SKM-1 treated with dmso at 0.1 percent for 144 hours (cell line): ENCODE results near the gene CCDC85B.

Experiments used
- DNase-seq: peaks from one replicate; lab custom pipeline; 2025; ENCODE audit not compliant: unreplicated experiment; lab: John Stamatoyannopoulos, UW

The CCDC85B gene

DNA sequence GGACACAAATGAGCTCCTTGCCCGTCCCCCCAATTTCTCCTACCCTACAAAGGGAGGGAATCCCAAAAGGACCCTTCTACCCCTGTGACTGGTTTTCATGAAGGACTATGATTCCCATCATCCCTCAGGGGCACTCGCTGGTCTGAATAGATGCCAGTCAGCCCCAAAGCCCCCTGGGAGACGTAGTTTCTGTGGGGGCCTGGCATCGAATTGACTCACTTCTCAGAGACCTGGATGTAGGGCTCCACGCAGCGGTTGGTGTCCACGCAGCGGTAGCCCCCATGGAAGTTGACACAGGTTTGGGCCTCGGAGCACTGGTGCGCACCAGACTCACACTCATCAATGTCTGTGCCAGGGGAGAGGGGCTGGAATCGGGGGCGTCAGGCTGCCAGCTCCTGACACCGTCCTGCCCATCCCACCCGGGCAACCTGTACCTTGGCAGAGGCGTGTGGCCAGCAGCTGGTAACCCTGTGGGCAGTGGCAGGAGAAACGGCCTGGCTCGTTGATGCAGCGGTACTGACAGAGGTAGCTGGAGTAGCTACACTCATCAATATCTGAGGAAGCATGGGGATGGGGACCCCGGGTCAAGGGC is 22.3 kb upstream of the CCDC85B start:
- DNase-seq = no peak

DNA sequence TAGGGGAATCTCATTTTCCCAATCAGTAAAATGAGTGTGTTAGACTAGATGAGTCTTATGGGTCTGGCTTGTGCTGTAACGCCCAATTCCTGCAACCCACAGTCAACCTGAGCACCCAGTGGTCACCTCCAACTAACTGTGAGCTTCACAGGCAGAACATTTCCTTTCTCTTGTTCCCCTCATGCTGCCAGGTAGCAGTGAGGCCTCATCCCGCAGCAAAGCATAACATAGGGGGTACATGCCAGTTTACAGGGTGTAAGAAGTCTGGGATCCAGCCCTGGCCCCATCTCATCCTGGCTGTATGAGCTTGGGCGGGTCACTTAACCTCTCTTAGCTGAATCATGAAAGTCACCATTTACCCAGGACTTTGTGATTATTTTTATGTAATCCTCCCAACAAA is 21.6 kb upstream of the CCDC85B start:
- DNase-seq = no peak

DNA sequence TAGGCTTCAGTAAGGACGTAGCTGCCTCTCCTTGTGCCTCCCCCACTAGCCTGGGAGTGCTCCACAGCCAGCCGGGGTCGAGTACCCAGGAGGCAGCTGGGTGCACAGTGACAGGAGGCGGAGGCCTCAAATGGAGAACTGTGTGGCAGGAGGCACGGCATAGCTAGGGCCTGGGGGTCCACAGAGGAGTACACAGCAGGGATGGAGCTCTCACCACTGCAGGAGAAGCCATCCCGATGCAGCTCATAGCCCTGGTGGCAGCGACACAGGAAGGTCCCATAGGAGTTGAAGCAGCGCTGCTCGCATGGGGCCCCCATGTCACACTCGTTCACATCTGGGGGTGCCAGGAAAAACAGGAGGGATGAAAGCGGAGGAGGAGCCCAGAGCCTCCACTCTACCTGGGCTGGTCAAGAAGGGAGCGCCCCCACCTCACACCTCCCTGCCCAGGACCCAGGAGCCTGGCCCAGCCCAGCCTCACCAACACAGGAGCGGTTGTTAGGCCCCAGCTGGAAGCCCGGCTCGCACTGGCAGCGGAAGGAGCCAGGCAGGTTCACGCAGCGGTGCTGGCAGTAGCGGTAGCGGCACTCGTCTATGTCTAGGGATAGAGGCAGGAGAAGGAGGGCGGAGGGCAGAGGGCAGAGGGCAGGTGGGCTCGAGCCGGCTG is 20.7 kb upstream of the CCDC85B start:
- no peak for DNase-seq

DNA sequence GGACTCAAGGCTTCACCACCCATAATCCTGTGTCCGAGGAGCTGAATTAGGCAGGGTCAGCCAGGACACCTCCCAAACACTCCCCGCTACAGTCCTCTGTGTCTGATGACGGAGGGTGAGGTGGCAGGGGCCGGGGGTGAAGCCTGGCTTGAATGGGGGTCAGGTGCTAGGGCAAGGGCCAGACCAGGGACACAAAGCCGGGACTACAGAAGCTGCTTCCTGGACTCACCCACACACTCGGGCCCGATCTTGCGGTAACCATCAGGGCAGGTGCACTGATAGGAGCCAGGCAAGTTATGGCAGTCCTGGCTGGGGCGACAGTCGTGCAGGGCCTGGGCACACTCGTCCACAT is 20.2 kb upstream of the CCDC85B start:
- DNase-seq = no peak

DNA sequence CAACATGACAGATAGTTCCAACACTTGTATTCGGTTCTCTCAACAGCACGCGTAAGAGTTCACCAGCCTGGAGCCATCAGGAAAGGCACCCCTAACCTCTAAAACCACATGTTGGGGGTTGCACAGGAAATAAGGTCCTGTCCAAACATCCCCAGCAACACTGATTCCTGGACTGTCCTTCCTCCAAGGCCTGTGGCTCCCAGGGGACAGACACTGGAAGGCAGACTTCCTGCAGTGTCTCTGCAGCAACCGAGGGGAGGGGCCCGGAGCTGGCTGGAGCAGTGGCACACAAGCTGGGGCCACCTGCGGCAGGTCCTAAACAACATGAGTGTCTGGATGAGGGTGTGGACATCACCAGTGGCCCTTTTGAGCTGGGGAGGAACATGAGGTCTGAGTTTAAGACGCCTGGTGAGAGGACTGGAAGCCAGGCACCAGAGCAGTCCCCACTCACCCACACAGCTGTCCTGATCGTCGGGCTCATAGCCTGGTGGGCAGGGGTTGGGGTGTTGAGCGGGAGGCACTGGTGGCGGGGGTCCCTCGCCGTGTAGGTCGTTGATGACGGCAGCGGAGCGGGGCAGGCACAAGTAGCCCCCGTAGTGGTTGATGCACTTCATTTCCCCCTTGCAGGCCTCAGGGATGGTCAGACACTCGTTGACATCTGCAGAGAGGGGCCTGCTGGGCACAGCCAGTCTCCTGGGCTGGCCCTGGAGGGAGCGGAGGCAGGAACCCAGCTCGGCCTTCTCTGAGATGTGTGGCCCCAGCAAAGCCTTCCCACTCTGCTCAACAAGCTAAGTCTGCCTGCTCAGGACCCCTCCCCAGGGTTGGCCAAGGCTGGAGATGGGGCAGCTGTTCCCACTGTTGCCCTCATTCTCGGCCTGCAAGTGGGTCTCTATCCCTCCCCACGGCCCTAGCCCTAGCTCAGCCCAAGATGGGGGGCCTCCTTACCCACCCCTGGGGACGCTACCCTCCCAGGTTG is 19.5 kb upstream of the CCDC85B start:
- no peak for DNase-seq

DNA sequence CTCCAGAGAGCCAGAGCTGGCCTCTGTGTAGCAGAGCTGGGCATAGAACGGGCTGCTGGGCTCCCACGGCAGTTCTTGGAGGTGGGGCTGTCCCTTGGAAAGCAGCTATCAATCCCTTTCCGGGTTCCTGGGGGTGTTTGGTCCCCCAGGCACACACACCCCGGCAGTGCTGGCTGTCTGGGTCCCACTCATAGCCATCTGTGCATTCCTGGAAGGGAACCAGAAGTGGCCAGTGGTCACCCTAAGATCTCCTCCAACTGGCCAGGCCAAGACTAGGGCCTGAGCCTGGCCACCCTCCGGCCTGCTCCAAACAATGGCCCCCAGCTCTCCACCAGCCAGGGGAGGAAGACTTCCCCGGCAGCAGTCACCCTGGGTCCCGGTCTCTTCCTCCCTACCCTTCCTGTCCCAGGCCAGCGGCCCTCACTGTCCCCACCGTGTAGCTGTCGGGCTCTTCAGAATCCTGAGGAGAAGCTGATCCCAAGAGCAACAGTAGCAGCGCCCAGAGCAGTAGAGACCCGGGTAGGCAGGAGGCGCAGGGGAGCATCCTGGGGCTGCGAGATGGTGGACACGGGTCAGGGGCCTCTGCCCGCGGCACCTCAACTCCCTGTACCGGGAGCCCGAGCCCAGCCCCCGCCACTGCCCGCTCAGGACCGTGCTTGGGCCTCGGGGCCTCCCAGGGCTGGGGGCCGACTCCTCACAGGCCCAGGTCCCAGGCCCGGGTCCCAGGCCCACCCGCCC is 18.5 kb upstream of the CCDC85B start:
- no peak for DNase-seq

DNA sequence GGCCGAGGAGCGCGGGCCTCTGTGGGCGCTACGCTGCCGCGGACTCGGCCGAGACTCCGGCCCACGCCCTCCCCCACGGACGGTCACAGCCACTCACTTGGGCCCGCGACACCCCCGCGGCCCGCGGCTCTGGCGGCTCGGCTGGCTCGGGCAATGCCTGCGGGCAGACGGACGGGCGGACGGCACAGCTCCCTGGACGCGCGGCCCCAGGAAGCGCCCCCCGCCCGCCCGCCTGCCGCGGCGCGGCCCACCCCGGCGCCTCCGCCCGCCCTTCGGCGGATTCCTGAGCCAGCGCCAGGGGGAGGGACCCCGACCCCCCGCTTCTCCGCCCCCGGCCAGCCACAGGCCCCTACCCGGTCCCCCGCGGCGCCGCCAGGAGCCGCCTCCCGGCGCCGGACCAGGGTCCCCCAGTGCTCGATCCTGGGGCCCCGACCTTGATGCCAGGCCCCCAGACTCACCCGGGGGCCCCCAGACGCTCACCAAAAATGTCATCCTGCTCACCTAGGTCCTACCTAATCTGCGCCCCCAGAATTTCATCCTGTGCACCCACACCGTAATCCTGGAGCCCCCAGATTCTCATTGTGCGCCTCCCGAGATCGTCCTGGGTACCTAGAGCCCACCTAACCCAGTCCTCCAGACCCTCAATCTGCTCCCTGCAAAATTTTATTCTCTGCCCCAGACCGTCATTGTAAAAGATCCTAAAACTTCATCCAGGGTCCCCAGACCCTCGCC is 17.7 kb upstream of the CCDC85B start, which contains the start of gene EFEMP2:
TSS of gene EFEMP2 (minus strand) at position 215 of the 732 bp plus-strand sequence. CDS start 446 bp downstream, outside the sequence.
- DNase-seq = no peak

DNA sequence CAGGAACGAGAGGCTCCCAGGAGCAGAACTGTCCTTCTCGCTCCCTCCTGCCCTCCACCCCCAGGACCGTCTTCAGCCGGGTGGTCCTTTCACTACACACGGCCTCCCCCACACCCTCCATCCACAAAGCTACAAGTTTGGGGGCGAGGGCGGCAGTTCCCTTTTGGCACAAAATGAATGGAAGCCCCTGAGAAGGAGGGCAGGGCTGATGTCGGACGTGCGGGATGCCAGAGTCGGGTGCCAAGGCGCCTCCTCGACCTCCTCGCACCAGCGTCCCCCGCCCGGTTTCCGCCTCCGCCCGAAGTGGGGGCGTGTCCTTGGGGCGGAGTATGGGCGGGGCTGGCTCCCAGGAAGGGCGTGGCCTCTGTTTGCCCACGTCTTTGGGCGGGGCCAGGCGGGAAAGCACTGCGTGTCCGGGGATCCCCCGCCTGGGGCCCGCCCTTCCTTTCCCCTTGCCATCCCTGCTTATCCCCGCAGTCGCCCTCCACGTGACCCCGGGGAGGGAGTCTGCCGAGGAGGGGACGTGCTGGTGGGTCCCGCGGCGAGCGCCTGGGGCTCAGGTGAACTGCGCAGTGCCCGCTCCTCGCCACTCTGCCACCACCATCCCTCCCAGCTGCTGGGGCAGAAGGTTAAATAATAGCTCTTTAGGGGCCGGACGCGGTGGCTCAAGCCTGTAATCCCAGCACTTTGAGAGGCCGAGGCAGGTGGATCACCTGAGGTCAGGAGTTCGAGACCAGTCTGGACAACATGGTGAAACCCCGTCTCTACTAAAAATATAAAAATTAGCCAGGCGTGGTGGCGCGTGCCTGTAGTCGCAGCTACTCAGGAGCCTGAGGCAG is 16.9 kb upstream of the CCDC85B start:
- peak; percentile 83 for DNase-seq

DNA sequence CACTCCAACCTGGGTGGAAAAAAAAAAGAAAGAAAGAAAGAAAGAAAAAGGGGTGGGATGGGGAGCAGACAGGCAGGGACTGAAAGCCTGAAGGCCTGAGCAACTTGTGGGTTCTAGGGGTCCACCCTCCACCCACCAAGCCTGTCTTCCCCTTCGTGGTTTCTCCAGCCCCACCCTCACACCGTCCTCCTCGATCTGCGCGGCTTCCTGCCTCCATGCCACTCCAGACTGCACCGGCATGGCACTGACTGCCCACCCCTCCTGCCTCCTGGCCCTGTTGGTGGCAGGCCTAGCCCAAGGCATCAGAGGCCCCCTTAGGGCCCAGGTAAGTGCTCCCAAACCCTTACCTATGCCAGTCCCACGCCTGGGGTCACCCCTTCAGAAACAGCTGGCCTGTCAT is 10.9 kb upstream of the CCDC85B start, which contains the start of gene CTSW:
TSS of gene CTSW (plus strand) at position 221 of the 400 bp plus-strand sequence. CDS start at position 239, 18 bp downstream.
- DNase-seq = no peak

DNA sequence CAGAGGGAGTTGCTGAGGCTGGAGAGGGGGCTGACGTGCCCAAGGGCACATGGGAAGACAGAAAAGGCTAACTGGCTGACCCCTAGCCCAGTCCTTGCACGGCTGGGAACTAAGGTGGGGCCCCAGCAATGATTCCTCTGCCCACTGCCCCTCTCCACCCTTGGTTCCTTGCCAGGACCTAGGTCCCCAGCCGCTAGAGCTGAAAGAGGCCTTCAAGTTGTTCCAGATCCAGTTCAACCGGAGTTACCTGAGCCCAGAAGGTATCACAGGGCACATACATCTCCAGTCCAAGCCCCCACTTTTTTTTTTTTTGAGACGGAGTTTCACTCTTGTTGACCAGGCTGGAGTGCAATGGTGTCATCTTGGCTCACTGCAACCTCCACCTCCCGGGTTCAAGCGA is 10.4 kb upstream of the CCDC85B start:
- no peak for DNase-seq

DNA sequence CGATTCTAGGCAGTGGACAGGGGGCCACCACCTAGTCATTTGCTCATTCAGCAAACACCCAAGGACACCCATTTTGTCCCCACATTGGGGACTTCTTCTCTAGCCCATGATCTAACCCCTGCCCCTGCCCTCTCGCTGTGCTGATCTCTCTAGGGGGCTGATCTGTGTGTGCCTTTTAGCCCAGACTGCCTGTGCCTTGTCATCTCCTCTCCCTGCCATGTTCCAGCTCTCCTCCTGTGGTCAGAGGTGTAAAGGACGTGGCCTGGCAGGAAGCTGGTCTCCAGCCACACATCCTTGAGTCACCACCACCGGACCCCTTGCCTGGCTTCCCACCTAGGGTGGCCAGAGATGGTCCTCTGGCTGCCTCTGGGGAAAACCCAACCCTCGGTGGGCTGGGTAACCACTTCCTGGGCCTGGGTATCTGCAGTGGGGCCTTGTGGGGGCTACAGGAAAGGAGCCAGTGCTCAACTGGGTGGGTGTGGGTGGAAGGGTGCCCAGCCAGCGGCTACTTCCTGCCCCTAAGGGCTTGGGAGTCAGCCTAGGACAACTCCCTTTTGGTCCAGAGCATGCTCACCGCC is 9.5 kb upstream of the CCDC85B start:
- DNase-seq = no peak

DNA sequence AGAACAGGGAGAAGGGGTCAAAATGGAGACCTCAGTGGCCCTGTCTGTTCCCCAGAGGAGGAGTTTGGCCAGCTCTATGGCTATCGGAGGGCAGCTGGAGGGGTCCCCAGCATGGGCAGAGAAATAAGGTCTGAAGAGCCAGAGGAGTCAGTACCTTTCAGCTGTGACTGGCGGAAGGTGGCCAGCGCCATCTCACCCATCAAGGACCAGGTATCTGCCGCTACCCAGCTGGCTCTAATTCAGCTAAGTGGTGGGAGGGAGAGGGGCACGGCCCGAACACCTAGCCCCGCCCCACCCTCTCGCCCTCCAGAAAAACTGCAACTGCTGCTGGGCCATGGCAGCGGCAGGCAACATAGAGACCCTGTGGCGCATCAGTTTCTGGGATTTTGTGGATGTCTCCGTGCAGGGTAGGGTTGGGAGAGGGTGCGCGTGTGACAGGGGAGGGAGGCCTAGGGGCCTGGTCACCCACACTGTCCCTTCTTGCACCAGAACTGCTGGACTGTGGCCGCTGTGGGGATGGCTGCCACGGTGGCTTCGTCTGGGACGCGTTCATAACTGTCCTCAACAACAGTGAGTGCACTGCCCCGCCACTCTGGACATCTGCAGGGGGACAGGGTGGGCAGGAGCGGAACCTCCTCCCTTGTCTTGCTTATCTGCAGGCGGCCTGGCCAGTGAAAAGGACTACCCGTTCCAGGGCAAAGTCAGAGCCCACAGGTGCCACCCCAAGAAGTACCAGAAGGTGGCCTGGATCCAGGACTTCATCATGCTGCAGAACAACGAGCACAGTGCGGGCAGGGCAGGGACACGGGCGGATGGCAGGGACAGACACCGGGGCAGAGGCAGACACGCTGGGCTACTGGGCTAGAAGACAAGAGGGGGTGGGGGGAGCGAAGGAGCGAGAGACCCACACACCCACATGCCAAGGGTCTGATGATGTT is 8.1 kb upstream of the CCDC85B start:
- no peak for DNase-seq

DNA sequence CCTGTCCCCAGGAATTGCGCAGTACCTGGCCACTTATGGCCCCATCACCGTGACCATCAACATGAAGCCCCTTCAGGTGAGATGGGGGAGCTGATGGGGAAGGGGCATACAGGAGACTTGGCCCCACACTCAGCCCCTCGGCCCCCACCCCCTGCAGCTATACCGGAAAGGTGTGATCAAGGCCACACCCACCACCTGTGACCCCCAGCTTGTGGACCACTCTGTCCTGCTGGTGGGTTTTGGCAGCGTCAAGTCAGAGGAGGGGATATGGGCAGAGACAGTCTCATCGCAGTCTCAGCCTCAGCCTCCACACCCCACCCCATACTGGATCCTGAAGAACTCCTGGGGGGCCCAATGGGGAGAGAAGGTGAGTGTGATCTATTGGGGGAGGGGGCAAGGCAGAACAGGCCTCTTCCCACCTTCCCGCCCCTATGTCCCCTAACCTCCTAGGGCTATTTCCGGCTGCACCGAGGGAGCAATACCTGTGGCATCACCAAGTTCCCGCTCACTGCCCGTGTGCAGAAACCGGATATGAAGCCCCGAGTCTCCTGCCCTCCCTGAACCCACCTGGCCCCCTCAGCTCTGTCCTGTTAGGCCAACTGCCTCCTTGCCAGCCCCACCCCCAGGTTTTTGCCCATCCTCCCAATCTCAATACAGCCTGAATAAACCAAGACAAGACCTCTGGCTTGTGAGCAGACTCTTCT is 7.3 kb upstream of the CCDC85B start:
- no peak for DNase-seq

DNA sequence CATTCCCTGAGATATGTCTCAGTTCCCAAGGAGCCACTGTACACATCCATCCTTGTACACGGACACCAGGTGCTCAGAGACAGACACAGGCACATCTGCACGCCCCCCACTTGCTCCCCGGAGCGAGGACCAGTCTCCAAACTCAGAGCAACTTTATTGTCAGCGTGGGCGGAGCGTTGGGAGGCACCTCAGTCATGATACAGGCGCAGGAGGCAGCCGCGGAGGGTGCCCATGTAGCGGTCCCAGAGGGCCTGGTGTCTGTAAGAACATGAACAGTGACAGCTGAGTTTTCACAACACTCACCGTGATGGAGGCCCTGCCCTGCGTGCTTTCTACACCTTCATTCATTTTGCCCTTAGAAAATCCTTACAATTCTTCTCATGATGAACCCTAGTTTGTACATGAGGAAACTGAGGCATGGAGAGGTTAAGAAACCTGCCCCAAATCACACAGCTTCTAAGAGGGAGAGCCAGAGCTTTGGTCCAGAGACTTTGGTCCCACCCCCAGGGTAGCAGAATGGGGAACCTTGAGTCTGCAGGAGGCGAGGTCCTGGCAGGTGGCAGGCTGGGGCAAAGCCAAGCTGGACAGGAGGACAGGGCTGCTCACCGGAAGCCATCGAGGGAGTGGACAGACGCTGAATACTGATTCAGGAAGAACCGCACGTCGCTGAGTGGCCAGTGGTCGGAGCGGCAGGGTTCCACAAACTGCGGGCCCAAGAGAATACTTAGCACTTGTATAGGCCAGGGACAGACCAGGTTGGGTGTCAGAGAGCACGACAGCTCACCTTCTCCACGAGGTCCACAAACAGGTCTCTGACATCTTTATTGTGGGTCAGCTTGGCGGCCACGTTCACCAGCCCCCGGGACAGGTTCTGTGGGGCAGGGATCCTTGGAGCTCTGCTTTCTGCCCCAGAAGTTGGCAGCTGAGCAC is 6.4 kb upstream of the CCDC85B start:
- DNase-seq = no peak

DNA sequence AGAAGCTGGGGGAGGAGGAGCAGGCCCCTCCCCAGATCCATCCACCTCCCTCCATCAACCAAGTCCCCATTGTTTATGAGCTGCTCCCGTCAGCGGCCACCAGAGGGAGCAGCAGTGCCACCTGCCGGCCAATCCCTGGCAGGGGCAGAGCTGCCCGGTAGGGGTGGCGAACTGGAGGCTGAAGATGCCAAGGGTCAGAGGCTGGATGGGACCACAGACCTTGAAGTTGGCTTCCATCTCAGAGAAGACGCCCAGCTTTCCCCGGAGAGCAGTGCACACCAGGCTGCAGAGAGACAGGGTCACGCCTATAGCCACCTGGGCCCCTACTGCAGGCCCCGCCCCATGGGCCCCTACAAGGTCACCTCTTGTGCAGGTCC is 5.8 kb upstream of the CCDC85B start:
- DNase-seq = peak; percentile 75

DNA sequence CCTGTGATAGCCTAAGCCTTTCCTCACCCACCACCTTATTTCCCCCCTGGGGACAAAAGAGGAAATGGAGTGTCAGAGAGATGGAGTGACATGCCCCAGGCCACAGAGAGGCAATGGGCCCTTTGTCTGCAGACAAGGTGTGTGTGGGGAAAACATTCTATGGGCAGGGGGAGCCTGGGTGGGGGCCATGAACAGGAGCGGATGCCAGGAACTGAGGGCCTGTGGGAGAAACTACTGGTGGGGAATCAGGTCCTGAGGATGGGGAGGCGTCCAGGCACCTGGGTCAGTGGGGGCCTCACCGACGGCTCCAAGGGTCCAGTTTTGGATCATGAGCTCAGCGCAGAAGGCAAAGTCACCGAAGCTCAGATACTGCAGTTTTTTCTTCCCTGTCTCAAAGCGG is 5.2 kb upstream of the CCDC85B start:
- no peak for DNase-seq
